HEK293 (cell line): ENCODE measurements around the gene NABP1.

Experiments used
- ATF2 ChIP-seq: fragments of 450-650 bp; formaldehyde crosslinking; IDR thresholded peaks from 2 replicates; pipeline ENCODE4 v1.5.1; 2016; ENCODE audit warnings: missing biosample characterization, missing genetic modification characterization, low read depth
- ELK4 ChIP-seq: IDR thresholded peaks from 2 replicates; pipeline ENCODE4 v1.6.1; 2011; ENCODE audit warnings: mild to moderate bottlenecking, low read depth, low read length, borderline replicate concordance
- GLI2 ChIP-seq: fragments of 450-650 bp; formaldehyde crosslinking; IDR thresholded peaks from 2 replicates; pipeline ENCODE4; 2017; ENCODE audit warnings: missing biosample characterization, missing genetic modification characterization, low read depth, borderline replicate concordance
- GLI4 ChIP-seq: fragments of 450-650 bp; formaldehyde crosslinking; IDR thresholded peaks from 2 replicates; pipeline ENCODE4 v1.5.1; 2016; ENCODE audit warnings: missing biosample characterization, missing genetic modification characterization
- KLF10 ChIP-seq: fragments of 450-650 bp; IDR thresholded peaks from 2 replicates; pipeline ENCODE4 v1.5.1; 2018; ENCODE audit warnings: missing biosample characterization, mild to moderate bottlenecking, missing genetic modification characterization
- KLF7 ChIP-seq: fragments of 450-650 bp; formaldehyde crosslinking; IDR thresholded peaks from 2 replicates; pipeline ENCODE4 v1.5.1; 2016; ENCODE audit warnings: missing biosample characterization, missing genetic modification characterization, borderline replicate concordance
- KLF8 ChIP-seq: fragments of 450-650 bp; formaldehyde crosslinking; IDR thresholded peaks from 2 replicates; pipeline ENCODE4 v1.5.1; 2016; ENCODE audit warnings: missing biosample characterization, missing genetic modification characterization
- KLF9 ChIP-seq: fragments of 450-650 bp; formaldehyde crosslinking; IDR thresholded peaks from 2 replicates; pipeline ENCODE4 v1.5.1; 2016; ENCODE audit warnings: missing biosample characterization, missing genetic modification characterization, low read depth
- MEIS1 ChIP-seq: sonication (generic); formaldehyde crosslinking; IDR thresholded peaks from 2 replicates; pipeline ENCODE4 v1.8.1; 2022; ENCODE audit warnings: missing genetic modification reagents, mild to moderate bottlenecking, borderline replicate concordance
- SCRT2 ChIP-seq: fragments of 450-650 bp; formaldehyde crosslinking; IDR thresholded peaks from 2 replicates; pipeline ENCODE4 v1.5.1; 2016; ENCODE audit warnings: missing biosample characterization, missing genetic modification characterization
- ZBTB26 ChIP-seq: fragments of 450-650 bp; formaldehyde crosslinking; optimal IDR thresholded peaks from 2 replicates; pipeline ENCODE3; 2016; ENCODE audit warnings: missing biosample characterization, mild to moderate bottlenecking, missing genetic modification characterization
- ZFP37 ChIP-seq: fragments of 450-650 bp; formaldehyde crosslinking; IDR thresholded peaks from 2 replicates; pipeline ENCODE4 v1.5.1; 2016; ENCODE audit warnings: missing biosample characterization, missing genetic modification characterization
- ZNF10 ChIP-seq: fragments of 450-650 bp; formaldehyde crosslinking; IDR thresholded peaks from 2 replicates; pipeline ENCODE4 v1.5.1; 2017; ENCODE audit warnings: missing biosample characterization, missing genetic modification characterization
- ZNF133 ChIP-seq: fragments of 450-650 bp; formaldehyde crosslinking; IDR thresholded peaks from 2 replicates; pipeline ENCODE4 v1.5.1; 2016; ENCODE audit warnings: missing biosample characterization, missing genetic modification characterization
- ZNF23 ChIP-seq: fragments of 450-650 bp; formaldehyde crosslinking; IDR thresholded peaks from 2 replicates; pipeline ENCODE4 v1.5.1; 2016; ENCODE audit warnings: missing biosample characterization, missing genetic modification characterization, borderline replicate concordance
- ZNF366 ChIP-seq: fragments of 450-650 bp; formaldehyde crosslinking; conservative IDR thresholded peaks from 2 replicates; pipeline ENCODE4 v1.5.1; 2016; ENCODE audit warnings: missing biosample characterization, missing genetic modification characterization
- ZNF394 ChIP-seq: fragments of 450-650 bp; formaldehyde crosslinking; IDR thresholded peaks from 2 replicates; pipeline ENCODE4 v1.5.1; 2016; ENCODE audit warnings: missing biosample characterization, missing genetic modification characterization, mild to moderate bottlenecking, moderate library complexity, borderline replicate concordance
- ZNF449 ChIP-seq: fragments of 450-650 bp; formaldehyde crosslinking; IDR thresholded peaks from 2 replicates; pipeline ENCODE4 v1.5.1; 2017; ENCODE audit warnings: missing biosample characterization, mild to moderate bottlenecking, missing genetic modification characterization, moderate library complexity
- ZNF48 ChIP-seq: fragments of 450-650 bp; formaldehyde crosslinking; IDR thresholded peaks from 2 replicates; pipeline ENCODE4 v1.5.1; 2016; ENCODE audit warnings: missing biosample characterization, missing genetic modification characterization
- ZNF510 ChIP-seq: fragments of 450-650 bp; formaldehyde crosslinking; IDR thresholded peaks from 2 replicates; pipeline ENCODE4 v1.5.1; 2018; ENCODE audit warnings: mild to moderate bottlenecking, missing genetic modification characterization, missing biosample characterization; ENCODE audit not compliant: insufficient replicate concordance
- ZNF514 ChIP-seq: fragments of 450-650 bp; formaldehyde crosslinking; IDR thresholded peaks from 2 replicates; pipeline ENCODE4 v1.5.1; 2016; ENCODE audit warnings: missing biosample characterization, missing genetic modification characterization
- ZNF544 ChIP-seq: fragments of 450-650 bp; formaldehyde crosslinking; IDR thresholded peaks from 2 replicates; pipeline ENCODE4 v1.5.0; 2017; ENCODE audit warnings: missing biosample characterization, missing genetic modification characterization
- ZNF585B ChIP-seq: fragments of 450-650 bp; formaldehyde crosslinking; IDR thresholded peaks from 2 replicates; pipeline ENCODE4 v1.5.1; 2016; ENCODE audit warnings: missing biosample characterization, missing genetic modification characterization
- ZNF623 ChIP-seq: fragments of 450-650 bp; formaldehyde crosslinking; IDR thresholded peaks from 2 replicates; pipeline ENCODE4 v1.5.1; 2016; ENCODE audit warnings: missing biosample characterization, missing genetic modification characterization
- ZNF626 ChIP-seq: fragments of 450-650 bp; sonication (Bioruptor Pico); formaldehyde crosslinking; IDR thresholded peaks from 2 replicates; pipeline ENCODE4 v1.5.1; 2018; ENCODE audit warnings: missing biosample characterization, missing genetic modification characterization, inconsistent platforms
- ZNF768 ChIP-seq: fragments of 450-650 bp; formaldehyde crosslinking; IDR thresholded peaks from 2 replicates; pipeline ENCODE4 v1.5.1; 2018; ENCODE audit warnings: missing biosample characterization, mild to moderate bottlenecking, missing genetic modification characterization
- ZNF776 ChIP-seq: fragments of 450-650 bp; formaldehyde crosslinking; IDR thresholded peaks from 2 replicates; pipeline ENCODE4 v1.5.0; 2017; ENCODE audit warnings: missing biosample characterization, missing genetic modification characterization, borderline replicate concordance
- ZNF792 ChIP-seq: fragments of 450-650 bp; formaldehyde crosslinking; IDR thresholded peaks from 2 replicates; pipeline ENCODE4 v1.5.1; 2016; ENCODE audit warnings: missing biosample characterization, missing genetic modification characterization
- ZSCAN30 ChIP-seq: fragments of 450-650 bp; IDR thresholded peaks from 2 replicates; pipeline ENCODE4 v1.5.1; 2018; ENCODE audit warnings: missing biosample characterization, mild to moderate bottlenecking, missing genetic modification characterization, moderate library complexity
- TF ChIP-seq, protein P1 (sequence below): fragments of 450-650 bp; formaldehyde crosslinking; IDR thresholded peaks from 2 replicates; pipeline ENCODE4 v1.5.1; 2016; ENCODE audit warnings: missing biosample characterization, missing genetic modification characterization
- TF ChIP-seq, protein P2 (sequence below): fragments of 450-650 bp; formaldehyde crosslinking; IDR thresholded peaks from 2 replicates; pipeline ENCODE4 v1.5.1; 2016; ENCODE audit warnings: missing biosample characterization, missing genetic modification characterization

Gene NABP1

DNA sequence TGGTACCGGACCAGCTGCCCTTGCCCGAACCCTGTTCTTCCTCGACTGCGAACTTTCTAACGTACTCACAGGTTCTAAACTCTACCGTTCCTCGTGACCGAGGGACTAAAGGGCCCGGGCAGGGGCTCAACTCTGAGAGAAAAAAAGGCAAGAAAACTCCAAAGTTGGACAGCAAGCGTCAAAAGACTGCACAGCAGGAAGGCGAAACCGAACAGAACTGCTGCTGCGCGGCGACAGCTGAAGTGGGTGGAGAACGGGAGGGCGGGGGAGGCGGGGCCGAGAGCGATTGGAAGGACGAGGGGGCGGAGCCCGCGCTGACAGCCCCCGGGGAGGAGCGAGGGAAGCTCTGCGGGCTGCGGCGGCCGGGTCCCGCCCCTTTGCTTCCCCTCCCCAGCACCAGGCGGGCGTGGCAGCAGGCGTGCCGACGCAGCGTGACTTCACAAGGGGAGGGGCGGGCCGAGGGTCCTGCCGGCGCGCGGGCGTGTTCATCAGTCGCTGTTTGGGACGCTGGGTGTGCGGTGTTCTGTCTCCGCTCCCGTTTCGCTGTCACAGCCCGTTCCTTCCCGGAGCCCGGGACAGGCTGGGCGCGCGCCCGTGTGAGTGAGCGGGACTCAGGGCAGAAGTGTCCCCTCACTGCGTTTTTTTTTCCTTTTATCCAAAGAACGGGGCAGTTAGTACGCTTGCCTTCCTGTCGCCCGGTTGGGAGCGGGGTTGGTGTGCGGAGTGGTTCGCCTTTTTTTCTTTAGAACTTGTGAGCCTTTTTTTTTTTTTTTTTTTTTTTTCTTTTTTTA lies at the start of gene NABP1 (continued):
- TF ChIP-seq ZNF792 (peak; percentile 33; the same call in 1 of the 2 replicates), ZNF133 (tag by site-specific recombination) (no peak), ELK4 (no peak), ATF2 (tag by site-specific recombination) (no peak), ZFP37 (tag by site-specific recombination) (0 out of 2 replicates have a peak, but pooled peaks have one; percentile 18), ZNF776 (tag by site-specific recombination) (no peak), KLF9 (tag by site-specific recombination) (peak; percentile 98), ZNF544 (tag by site-specific recombination) (no peak), KLF8 (tag by site-specific recombination) (peak; percentile 93), ZNF585B (tag by site-specific recombination) (no peak), MEIS1 (CRISPR knock-in tag) (no peak), KLF10 (tag by site-specific recombination) (peak; percentile 95), ZNF394 (tag by site-specific recombination) (0 out of 2 replicates have a peak, but pooled peaks have one; percentile 12), KLF7 (tag by site-specific recombination) (peak; percentile 41; the same call in 1 of the 2 replicates), ZNF23 (tag by site-specific recombination) (no peak), SCRT2 (tag by site-specific recombination) (no peak), ZNF514 (tag by site-specific recombination) (no peak), ZNF623 (tag by site-specific recombination) (no peak; the same call in 1 of the 2 replicates), ZNF10 (tag by site-specific recombination) (peak; percentile 98), ZNF626 (no peak), ZNF768 (no peak), ZBTB26 (tag by site-specific recombination) (peak; percentile 86), GLI2 (tag by site-specific recombination) (no peak), ZNF510 (tag by site-specific recombination) (no peak), ZSCAN30 (tag by site-specific recombination) (peak; percentile 72), ZNF48 (tag by site-specific recombination) (no peak), ZNF366 (no peak), GLI4 (tag by site-specific recombination) (no peak; the same call in 1 of the 2 replicates), ZNF449 (tag by site-specific recombination) (no peak)
- TF ChIP-seq, protein P1, sequence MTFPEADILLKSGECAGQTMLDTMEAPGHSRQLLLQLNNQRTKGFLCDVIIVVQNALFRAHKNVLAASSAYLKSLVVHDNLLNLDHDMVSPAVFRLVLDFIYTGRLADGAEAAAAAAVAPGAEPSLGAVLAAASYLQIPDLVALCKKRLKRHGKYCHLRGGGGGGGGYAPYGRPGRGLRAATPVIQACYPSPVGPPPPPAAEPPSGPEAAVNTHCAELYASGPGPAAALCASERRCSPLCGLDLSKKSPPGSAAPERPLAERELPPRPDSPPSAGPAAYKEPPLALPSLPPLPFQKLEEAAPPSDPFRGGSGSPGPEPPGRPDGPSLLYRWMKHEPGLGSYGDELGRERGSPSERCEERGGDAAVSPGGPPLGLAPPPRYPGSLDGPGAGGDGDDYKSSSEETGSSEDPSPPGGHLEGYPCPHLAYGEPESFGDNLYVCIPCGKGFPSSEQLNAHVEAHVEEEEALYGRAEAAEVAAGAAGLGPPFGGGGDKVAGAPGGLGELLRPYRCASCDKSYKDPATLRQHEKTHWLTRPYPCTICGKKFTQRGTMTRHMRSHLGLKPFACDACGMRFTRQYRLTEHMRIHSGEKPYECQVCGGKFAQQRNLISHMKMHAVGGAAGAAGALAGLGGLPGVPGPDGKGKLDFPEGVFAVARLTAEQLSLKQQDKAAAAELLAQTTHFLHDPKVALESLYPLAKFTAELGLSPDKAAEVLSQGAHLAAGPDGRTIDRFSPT (tag by site-specific recombination): no peak; the same call in 1 of the 2 replicates
- TF ChIP-seq, protein P2, sequence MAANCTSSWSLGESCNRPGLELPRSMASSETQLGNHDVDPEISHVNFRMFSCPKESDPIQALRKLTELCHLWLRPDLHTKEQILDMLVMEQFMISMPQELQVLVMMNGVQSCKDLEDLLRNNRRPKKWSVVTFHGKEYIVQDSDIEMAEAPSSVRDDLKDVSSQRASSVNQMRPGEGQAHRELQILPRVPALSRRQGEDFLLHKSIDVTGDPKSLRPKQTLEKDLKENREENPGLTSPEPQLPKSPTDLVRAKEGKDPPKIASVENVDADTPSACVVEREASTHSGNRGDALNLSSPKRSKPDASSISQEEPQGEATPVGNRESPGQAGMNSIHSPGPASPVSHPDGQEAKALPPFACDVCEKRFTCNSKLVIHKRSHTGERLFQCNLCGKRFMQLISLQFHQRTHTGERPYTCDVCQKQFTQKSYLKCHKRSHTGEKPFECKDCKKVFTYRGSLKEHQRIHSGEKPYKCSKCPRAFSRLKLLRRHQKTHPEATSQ (tag by site-specific recombination): no peak
